OCI-LY3 (cell line): Measurements from ENCODE around the gene DDX51.

Source experiments
- H2AFZ ChIP-seq: fragments of 200-600, 300-600 bp; shearing (Covaris generic); 2 replicates; pipeline ENCODE4 v1.6.0; 2014; ENCODE audit warnings: antibody characterized with exemption, low read depth, low read length
- H3K27ac ChIP-seq: fragments of 200-600, 300-600 bp; sonication (generic); 2 replicates; pipeline ENCODE4 v1.5.1; 2014; ENCODE audit warnings: mild to moderate bottlenecking, low read length, moderate library complexity, mixed read lengths
- H3K27me3 ChIP-seq: fragments of 200-600, 300-600 bp; sonication (generic); 2 replicates; pipeline ENCODE4 v1.6.1; 2014; ENCODE audit warnings: low read depth, low read length, mixed read lengths
- H3K36me3 ChIP-seq: fragments of 200-600, 300-600 bp; sonication (generic); replicated peaks from 2 replicates; pipeline ENCODE3; 2014; ENCODE audit warnings: low read depth, low read length, mixed read lengths
- H3K4me1 ChIP-seq: fragments of 300-600, 200-600 bp; sonication (generic); 2 replicates; pipeline ENCODE4 v1.6.1; 2014; ENCODE audit warnings: low read length, mixed read lengths
- H3K4me2 ChIP-seq: fragments of 200-600, 300-600 bp; sonication (generic); 2 replicates; pipeline ENCODE4 v1.6.1; 2014; ENCODE audit warnings: low read length, mixed read lengths
- H3K4me3 ChIP-seq: fragments of 300-600, 200-600 bp; sonication (generic); 2 replicates; pipeline ENCODE4 v1.5.1; 2014; ENCODE audit warnings: antibody characterized with exemption, mild to moderate bottlenecking, low read length, moderate library complexity
- H3K79me2 ChIP-seq: fragments of 300-600, 200-600 bp; shearing (Covaris generic); 2 replicates; pipeline ENCODE4 v1.6.1; 2014; ENCODE audit warnings: mild to moderate bottlenecking, low read length, mixed read lengths
- H3K9ac ChIP-seq: fragments of 300-600, 200-600 bp; shearing (Covaris generic); 2 replicates; pipeline ENCODE4 v1.6.0; 2014; ENCODE audit warnings: mild to moderate bottlenecking, low read length, moderate library complexity
- H3K9me3 ChIP-seq: fragments of 200-600, 300-600 bp; shearing (Covaris generic); 2 replicates; pipeline ENCODE4 v1.6.1; 2014; ENCODE audit warnings: low read length, mixed read lengths; ENCODE audit not compliant: insufficient read depth
- H4K20me1 ChIP-seq: fragments of 200-600, 300-600 bp; sonication (generic); 2 replicates; pipeline ENCODE4 v1.6.1; 2016; ENCODE audit warnings: low read length, mixed read lengths; ENCODE audit not compliant: insufficient read depth
- CTCF ChIP-seq: fragments of 200-600, 300-600 bp; sonication (generic); IDR thresholded peaks from 2 replicates; pipeline ENCODE4 v1.5.1; 2014; ENCODE audit warnings: antibody characterized with exemption, low read length, low read depth
- EZH2phosphoT487 ChIP-seq: fragments of 200-600 bp; shearing (Covaris generic); IDR thresholded peaks from 2 replicates; pipeline ENCODE4 v1.6.1; 2018; ENCODE audit warnings: antibody characterized with exemption, mixed run types, low read depth

Gene DDX51

GRCh38 chr12:132182711-132183365 lies 38.7 kb upstream of the DDX51 start:
- H4K20me1 ChIP-seq = no peaks in the 10 kb centered on the region
- H3K79me2 ChIP-seq = no peaks in the 10 kb centered on the region
- H2AFZ ChIP-seq = no peak overlapping the region
- no peak for TF ChIP-seq EZH2phosphoT487
- TF ChIP-seq CTCF = no peak
- no peak overlapping the region for H3K4me3 ChIP-seq
- no peaks in the 10 kb centered on the region for H3K9me3 ChIP-seq
- H3K27ac ChIP-seq = no peak overlapping the region
- H3K27me3 ChIP-seq = no peaks in the 10 kb centered on the region
- H3K4me2 ChIP-seq = no peak overlapping the region
- no peaks in the 10 kb centered on the region for H3K36me3 ChIP-seq
- H3K4me1 ChIP-seq = no peaks in the 10 kb centered on the region
- no peak overlapping the region for H3K9ac ChIP-seq

GRCh38 chr12:132182206-132182710 lies 38.1 kb upstream of the DDX51 start:
- H3K4me3 ChIP-seq = no peak overlapping the region
- no peak overlapping the region for H3K9ac ChIP-seq
- no peak overlapping the region for H2AFZ ChIP-seq
- H3K4me1 ChIP-seq = no peaks in the 10 kb centered on the region
- no peak overlapping the region for H3K4me2 ChIP-seq
- TF ChIP-seq CTCF = no peak
- no peak for TF ChIP-seq EZH2phosphoT487
- no peaks in the 10 kb centered on the region for H3K79me2 ChIP-seq
- no peaks in the 10 kb centered on the region for H3K9me3 ChIP-seq
- H3K36me3 ChIP-seq = no peaks in the 10 kb centered on the region
- no peaks in the 10 kb centered on the region for H3K27me3 ChIP-seq
- H3K27ac ChIP-seq = no peak overlapping the region
- H4K20me1 ChIP-seq = no peaks in the 10 kb centered on the region

GRCh38 chr12:132181570-132182200 lies 37.6 kb upstream of the DDX51 start:
- Histone ChIP-seq H3K9me3 (no peaks in the 10 kb centered on the region), H4K20me1 (no peaks in the 10 kb centered on the region), H2AFZ (no peak overlapping the region), H3K27ac (no peak overlapping the region), H3K79me2 (no peaks in the 10 kb centered on the region), H3K4me3 (no peak overlapping the region), H3K4me2 (no peak overlapping the region), H3K36me3 (no peaks in the 10 kb centered on the region), H3K27me3 (no peaks in the 10 kb centered on the region), H3K9ac (no peak overlapping the region), H3K4me1 (no peaks in the 10 kb centered on the region)
- TF ChIP-seq CTCF (no peak), EZH2phosphoT487 (no peak)

GRCh38 chr12:132180648-132181546 lies 36.8 kb upstream of the DDX51 start:
- TF ChIP-seq EZH2phosphoT487 = no peak
- TF ChIP-seq CTCF = no peak
- no peaks in the 10 kb centered on the region for H4K20me1 ChIP-seq
- no peak overlapping the region for H3K27ac ChIP-seq
- no peaks in the 10 kb centered on the region for H3K27me3 ChIP-seq
- H3K79me2 ChIP-seq = no peaks in the 10 kb centered on the region
- H3K36me3 ChIP-seq = no peaks in the 10 kb centered on the region
- no peak overlapping the region for H3K4me3 ChIP-seq
- H2AFZ ChIP-seq = no peak overlapping the region
- H3K9ac ChIP-seq = no peak overlapping the region
- H3K4me1 ChIP-seq = no peaks in the 10 kb centered on the region
- no peaks in the 10 kb centered on the region for H3K9me3 ChIP-seq
- H3K4me2 ChIP-seq = no peak overlapping the region
